Measurements from ENCODE around the gene RPS6KC1.
"Not testable (repeated sequence)": the region's sequence is repeated elsewhere in the genome, so short reads cannot be mapped to it uniquely, and the experiment has no call there.

RPS6KC1 gene

GRCh38 chr1:213107613-213108012 lies 56.6 kb downstream of the RPS6KC1 start:
- no peak for DNase-seq (ENCODE audit: low spot score)

GRCh38 chr1:213110349-213111300 lies 59.6 kb downstream of the RPS6KC1 start:
- DNase-seq (ENCODE audit: low spot score) = no peak

GRCh38 chr1:213111502-213111901 lies 60.5 kb downstream of the RPS6KC1 start:
- no peak for DNase-seq (ENCODE audit: low spot score)

- not testable (repeated sequence) for DNase-seq (ENCODE audit: low spot score)
These were observed 61.7 kb downstream of the RPS6KC1 start for GRCh38 chr1:213112723-213113122.

GRCh38 chr1:213117699-213118180 lies 66.7 kb downstream of the RPS6KC1 start:
- DNase-seq (ENCODE audit: low spot score) = not testable (repeated sequence)

- no peak for DNase-seq (ENCODE audit: low spot score)
These were observed 68.8 kb downstream of the RPS6KC1 start for GRCh38 chr1:213119794-213120193.

- no peak for DNase-seq (ENCODE audit: low spot score)
These were observed 69.3 kb downstream of the RPS6KC1 start for GRCh38 chr1:213120386-213120785.

GRCh38 chr1:213120961-213121360 lies 69.9 kb downstream of the RPS6KC1 start:
- DNase-seq (ENCODE audit: low spot score) = no peak

GRCh38 chr1:213122514-213122929 lies 71.5 kb downstream of the RPS6KC1 start:
- DNase-seq (ENCODE audit: low spot score) = peak; percentile 50

GRCh38 chr1:213123087-213123486 lies 72.0 kb downstream of the RPS6KC1 start:
- DNase-seq (ENCODE audit: low spot score) = no peak

GRCh38 chr1:213123536-213123935 lies 72.5 kb downstream of the RPS6KC1 start:
- DNase-seq (ENCODE audit: low spot score) = peak; percentile 46

GRCh38 chr1:213124590-213124989 lies 73.5 kb downstream of the RPS6KC1 start:
- DNase-seq (ENCODE audit: low spot score) = no peak

GRCh38 chr1:213125643-213126042 lies 74.6 kb downstream of the RPS6KC1 start:
- DNase-seq (ENCODE audit: low spot score) = no peak

GRCh38 chr1:213127074-213127473 lies 76.0 kb downstream of the RPS6KC1 start:
- no peak for DNase-seq (ENCODE audit: low spot score)

- no peak for DNase-seq (ENCODE audit: low spot score)
These were observed 81.0 kb downstream of the RPS6KC1 start for GRCh38 chr1:213131851-213132655.

- no peak for DNase-seq (ENCODE audit: low spot score)
These were observed 84.5 kb downstream of the RPS6KC1 start for GRCh38 chr1:213135572-213135971.

GRCh38 chr1:213136190-213136917 lies 85.3 kb downstream of the RPS6KC1 start:
- DNase-seq (ENCODE audit: low spot score) = no peak

GRCh38 chr1:213138391-213138790 lies 87.3 kb downstream of the RPS6KC1 start:
- no peak for DNase-seq (ENCODE audit: low spot score)

- no peak for DNase-seq (ENCODE audit: low spot score)
These were observed 87.9 kb downstream of the RPS6KC1 start for GRCh38 chr1:213138892-213139291.

- no peak for DNase-seq (ENCODE audit: low spot score)
These were observed 97.9 kb downstream of the RPS6KC1 start for GRCh38 chr1:213148905-213149304.

- DNase-seq (ENCODE audit: low spot score) = not testable (repeated sequence)
These were observed 99.0 kb downstream of the RPS6KC1 start for GRCh38 chr1:213150090-213150489.
